Right lung (tissue), 5 donors: Measurements from ENCODE around the gene PRSS57. TPM values are rescaled to one million over a fixed set of nuclear protein-coding genes. Genes with fewer than 3 reads are reported as not detected.
A peak's percentile ranks its signal among the peaks of the same experiment; 100 is the strongest.
"Not testable (repeated sequence)": the region's sequence is repeated elsewhere in the genome, so short reads cannot be mapped to it uniquely, and the experiment has no call there.

Source experiments
- DNase-seq, 2 donors: peaks; one replicate each; pipeline ENCODE4 v3.0.0-alpha.2; 2013
- polyA plus RNA-seq, 5 donors: library from polyadenylated mRNA; unstranded; fragments of 120-200 nt; gene quantifications; one replicate each; pipeline versions ENCODE4 v1.2.1 to v1.2.3, GENCODE V29; 2013; ENCODE audit warnings: inconsistent platforms in 1 of 5, low replicate concordance in 1 of 5; ENCODE audit not compliant: insufficient read length in 5 of 5, insufficient read depth in 1 of 5

PRSS57 gene
- polyA plus RNA-seq, 5 donors, result 0.14 to 0.64 (median 0.39) TPM; not detected in 1

GRCh38 chr19:723714-724113 is 28.5 kb upstream of the PRSS57 start:
- no peak for DNase-seq

DNA sequence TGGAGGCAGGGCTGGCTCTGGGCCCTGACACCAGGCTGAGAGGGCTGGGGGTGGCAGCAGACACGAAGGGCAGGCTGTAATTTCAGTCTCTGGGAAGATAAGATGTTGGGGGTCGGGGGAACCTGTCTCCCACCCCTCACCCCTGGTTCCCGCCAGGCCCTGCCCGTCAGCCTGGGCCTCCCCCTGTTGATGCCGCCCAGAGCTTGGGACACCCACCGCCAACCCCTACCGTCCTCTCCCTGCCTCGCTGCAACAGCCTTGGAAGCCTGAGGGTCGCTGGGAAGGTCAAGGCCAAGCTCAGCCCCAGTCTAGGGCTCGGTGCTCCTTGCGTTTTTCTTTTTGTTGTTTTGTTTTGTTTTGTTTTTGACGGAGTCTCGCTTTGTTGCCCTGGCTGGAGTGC is 28.0 kb upstream of the PRSS57 start:
- no peak for DNase-seq

DNA sequence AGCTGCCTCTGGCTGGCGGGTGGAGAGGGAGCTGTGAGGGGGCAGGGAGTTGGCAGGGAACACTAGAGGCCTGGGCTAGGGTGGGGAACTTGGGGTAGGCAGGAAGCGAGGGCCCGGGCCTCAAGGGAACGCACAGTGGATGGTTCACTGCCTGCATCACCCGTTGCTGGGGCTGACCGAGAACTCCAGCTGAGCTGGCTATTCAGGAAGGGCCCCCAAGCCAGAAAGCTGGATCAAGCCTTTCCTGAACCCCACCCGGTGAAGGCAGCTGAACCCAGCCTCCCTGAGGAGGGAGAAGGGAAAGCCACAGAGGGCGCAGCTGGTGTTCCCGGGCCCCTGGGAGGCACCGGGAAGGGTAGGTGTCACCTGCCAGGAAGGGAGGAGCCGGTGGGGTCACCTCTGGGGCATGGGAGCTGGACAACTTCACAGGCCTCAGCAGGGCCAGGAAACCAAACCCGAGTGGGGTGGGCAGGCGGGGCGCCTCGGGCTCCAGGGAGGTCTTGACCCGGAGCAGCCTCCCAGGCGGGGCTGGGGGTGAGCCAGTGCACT is 27.4 kb upstream of the PRSS57 start:
- DNase-seq, result no peak

GRCh38 chr19:720345-721160 is 25.3 kb upstream of the PRSS57 start:
- DNase-seq, result no peak

GRCh38 chr19:719636-720344 is 24.5 kb upstream of the PRSS57 start:
- no peak for DNase-seq

DNA sequence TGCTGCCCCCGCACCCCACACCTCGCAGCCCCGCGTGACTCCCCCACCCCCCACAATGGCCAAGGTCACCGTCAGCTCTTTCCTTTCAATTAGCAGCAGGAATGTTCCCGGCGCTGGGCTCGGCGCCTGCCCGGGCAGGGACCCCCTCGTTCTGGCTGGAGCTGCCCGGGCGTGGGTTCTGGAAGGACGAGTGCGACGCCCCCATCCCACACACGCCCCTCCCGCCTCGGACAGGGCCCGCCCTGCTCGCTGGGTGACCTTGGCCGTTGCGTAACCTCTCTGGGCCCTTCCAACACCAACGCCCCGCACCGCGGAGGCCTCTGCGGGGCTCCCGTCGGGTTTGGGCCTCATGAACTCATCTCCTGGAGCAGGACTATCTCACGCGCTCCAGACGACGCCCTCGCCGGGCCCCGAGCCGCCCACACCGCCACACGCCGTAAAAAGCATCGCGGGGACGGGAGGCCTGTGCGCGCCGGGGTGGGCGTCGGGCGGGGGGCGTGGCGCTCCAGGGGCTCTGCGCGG is 23.8 kb upstream of the PRSS57 start:
- peak in 1 of 2 donors; percentile 73 for DNase-seq

DNA sequence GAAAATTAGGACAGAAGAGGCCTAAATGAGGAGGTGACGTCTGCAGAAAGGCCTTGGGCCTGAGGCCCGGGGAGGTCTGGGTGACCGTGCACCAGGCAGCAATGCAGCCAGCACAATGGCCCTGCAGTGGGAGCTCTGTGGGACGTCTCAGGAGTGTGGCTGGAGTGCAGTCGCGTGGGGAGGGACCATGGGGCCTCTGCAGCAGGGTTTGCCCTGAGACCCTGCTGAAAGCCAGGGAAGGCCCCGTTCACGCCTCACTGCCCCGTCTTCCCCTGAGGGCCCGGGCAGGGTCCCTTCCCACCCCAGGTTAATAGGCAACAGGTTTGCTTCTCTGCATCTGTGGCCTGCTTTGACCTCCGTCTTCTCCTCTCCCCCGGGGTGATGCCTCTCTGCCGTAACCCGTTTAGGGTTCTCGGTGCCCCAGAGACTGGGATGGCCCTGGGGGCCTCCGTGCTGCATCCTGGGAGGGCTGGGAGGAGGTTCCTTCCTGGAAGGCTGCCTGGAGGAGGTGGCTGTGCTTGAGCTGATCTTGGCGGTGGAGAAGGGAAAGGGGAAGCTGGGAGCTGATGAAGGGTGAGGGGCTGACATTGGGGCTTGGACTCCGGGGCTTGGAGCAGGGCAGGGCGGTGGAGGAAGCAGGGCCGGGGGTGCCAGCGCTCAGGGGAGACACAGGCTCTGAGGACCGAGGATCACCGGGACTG is 23.1 kb upstream of the PRSS57 start:
- DNase-seq, result no peak

DNA sequence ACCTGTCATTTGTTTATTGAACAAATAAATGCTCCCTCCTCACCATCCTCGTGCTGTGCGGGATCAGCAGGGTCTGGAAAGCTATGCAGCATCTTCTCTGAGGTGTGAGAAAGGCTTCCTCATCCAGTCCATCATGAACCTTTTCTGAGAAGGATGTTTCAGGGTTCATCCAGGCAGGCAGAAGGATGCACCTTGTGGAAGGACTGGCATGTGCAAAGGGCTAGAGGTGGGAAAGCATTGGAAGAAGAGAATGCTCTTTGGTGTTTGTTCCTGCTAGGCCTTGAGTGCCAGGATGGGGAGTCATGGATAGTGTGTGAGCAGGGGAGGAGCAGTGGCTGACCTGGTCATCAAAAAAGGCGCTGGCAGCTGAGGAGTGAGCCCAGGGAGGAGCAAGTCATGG is 20.1 kb upstream of the PRSS57 start:
- no peak for DNase-seq

DNA sequence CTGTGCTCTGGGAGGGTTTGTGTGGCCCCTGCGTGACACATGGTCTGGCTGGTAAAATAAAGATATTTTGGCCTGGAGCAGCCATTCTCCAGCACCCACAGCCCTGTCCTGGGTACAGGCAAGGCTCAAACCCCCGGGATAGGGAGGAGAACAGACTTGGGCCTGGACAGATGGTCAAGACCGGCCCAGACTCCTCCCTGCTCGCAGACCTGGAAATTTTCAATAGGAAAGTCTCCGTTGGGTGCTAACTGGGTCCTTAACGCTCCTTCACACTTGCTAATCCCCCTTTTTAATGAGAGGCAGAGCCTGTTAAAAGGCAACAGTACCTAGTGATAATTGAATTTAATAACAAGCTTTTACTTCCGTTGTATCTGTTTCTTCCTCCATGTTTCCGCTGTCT is 16.0 kb upstream of the PRSS57 start:
- no peak for DNase-seq

DNA sequence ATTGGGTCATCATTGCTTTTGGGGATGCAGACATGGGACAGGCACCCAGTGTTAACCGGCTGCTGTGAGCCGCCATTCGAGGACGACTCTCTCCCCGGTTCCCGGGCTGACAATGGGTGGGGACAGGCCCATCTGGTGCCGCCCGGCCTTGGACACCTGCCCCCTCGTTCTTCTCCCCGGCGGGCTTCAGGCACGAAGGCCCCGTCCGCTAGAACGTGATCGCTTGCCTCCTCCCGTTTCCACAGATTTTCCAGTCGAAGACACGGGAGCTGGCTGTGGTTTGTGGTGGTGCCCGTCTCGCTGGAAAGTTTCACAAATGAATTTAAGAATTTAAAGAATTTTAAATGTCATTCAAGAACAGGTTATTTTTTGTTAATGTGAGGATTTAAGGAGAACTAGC is 15.5 kb upstream of the PRSS57 start:
- DNase-seq, result no peak

GRCh38 chr19:709965-710571 is 14.8 kb upstream of the PRSS57 start:
- DNase-seq, result no peak

DNA sequence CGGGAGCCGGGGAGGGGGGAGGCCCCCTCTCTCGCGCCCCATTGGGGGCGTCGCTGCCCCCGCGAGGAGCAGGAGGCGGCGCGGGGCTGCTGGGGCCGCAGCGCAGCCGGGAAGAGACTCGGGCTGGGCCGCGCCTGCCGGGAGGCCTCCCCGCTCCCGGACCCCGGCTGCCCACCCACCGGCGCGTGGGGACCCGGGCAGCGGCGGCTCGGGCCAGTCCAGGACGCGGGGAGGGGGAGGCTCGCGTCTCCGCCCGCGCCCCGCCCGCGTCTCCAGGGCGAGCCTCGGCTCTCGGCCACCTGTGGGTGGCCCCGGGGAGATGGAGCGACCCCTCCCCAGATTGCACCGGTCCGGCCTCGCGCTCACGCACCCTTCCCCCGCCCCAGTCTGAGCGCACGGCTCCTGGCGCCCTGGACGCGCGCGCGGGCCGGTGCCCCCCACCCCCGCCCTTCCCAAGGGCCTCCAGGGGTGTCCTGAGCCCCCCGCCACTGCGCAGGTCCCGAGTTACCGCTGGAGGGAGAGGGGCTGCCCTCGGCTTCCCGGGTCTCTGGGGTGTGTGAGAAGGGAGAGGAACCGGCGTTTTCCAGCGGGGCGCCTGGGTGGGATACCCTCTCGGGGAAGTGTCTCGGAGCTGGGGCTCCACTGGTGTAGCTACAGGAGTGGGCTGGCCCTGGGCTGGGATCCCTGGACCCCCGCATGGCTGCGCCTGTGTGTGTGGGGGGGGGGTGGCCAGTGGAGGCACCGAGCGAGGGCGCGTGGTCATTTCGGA is 14.1 kb upstream of the PRSS57 start:
- DNase-seq, result no peak

DNA sequence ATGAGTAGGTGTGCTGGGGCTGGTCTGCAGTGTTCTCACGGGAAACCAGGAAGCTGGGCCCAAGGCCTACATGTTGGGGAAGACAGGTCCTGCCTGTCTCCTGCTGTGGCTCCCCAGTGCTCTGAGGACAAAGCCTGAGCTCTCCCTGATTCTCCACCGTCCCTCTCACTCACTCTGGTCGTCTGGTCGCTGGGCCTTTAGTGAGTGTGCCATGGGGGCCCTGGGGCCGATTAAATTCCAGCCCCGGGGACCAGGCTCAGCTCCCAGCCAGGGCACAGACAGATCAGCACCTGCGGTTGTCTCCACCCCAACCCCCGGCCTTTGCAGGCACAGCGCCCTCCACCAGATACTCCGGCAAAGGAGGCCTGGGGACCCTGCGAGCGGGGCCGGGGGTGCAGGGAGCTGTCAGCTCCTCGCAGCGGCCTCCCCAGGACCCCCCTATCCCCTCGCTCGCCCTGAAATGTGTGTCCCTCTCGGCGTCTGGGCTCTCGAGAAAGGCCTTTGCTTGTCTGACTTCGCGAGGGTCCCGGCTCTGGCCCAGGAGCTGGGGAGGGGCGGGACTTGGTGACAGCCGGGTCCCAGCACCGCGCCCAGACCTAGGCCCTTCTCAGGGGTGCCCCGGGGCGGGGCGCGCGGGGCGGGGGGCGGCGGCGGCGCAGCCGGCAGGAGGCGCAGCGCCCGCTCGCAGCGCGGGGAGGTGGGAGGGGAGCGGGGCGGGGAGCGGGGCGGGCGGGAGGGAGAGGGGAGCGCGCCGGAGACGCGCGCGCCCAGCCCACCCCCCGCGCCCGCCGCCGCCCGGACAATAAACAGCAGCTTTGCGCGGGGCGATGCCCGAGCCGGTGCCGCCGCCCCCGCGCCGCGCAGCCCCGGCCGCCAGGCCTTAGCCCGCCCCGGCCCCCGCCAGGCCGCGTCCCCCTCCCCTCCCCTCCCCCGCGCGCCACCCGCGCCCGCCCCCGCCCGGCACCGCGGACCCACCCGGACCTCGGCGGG is 13.2 kb upstream of the PRSS57 start, which contains the start of gene PALM:
TSS of gene PALM (plus strand) at position 782 of the 990 bp plus-strand sequence. CDS start 212 bp downstream, outside the sequence.
- DNase-seq, result no peak

DNA sequence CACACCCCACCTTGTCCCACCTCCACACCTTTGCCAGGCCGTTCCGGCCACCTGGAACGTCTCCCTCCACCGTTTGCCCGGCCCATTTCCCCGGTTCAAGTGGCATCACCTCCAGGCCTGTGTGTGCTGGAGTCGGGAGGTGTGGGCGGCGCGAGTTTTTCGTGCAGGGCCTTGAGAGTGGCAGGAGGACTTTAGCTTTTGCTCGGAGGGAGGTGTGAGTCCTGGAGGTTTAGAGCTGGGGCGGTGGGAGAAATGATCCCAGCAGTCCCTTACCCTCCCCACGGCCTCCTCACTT is 9.1 kb upstream of the PRSS57 start:
- DNase-seq, result no peak

- no peak for DNase-seq
Measured at GRCh38 chr19:703651-704446, 8.6 kb upstream of the PRSS57 start.

- no peak for DNase-seq
Measured at GRCh38 chr19:703329-703650, 8.0 kb upstream of the PRSS57 start.

- DNase-seq, result not testable (repeated sequence)
Measured at GRCh38 chr19:702847-703246, 7.6 kb upstream of the PRSS57 start.

- DNase-seq, result not testable (repeated sequence)
Measured at GRCh38 chr19:699885-700284, 4.6 kb upstream of the PRSS57 start.

DNA sequence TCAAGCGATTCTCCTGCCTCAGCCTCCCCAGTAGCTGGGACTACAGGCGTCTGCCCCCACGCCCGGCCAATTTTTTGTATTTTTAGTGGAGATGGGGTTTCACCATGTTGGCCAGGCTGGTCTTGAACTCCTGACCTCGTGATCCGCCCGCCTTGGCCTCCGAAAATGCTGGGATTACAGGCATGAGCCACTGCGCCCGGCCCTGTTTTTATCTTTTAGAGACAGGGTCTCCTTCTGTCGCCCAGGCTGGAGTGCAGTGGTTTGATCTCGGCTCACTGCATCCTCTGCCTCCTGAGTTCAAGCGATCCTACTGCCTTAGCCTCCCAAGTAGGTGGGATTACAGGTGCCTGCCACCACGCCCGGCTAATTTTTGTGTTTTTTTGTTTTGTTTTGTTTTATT is 3.3 kb upstream of the PRSS57 start:
- DNase-seq, result not testable (repeated sequence)
